Stimulated activated CD4-positive, alpha-beta T cell treated with anti-CD3 and anti-CD28 coated beads, TNF-alpha, amount 100 ng/mL, for 1 hour (primary cell): Measurements from ENCODE around the gene PAX2.
"Not testable (repeated sequence)": the region's sequence is repeated elsewhere in the genome, so short reads cannot be mapped to it uniquely, and the experiment has no call there.

Experiments used
- DNase-seq, 3 donors: peaks; one replicate each; pipeline ENCODE4 v3.0.0-alpha.2; 2020; ENCODE audit warnings: low read depth in 3 of 3, low spot score in 1 of 3

The PAX2 gene

DNA sequence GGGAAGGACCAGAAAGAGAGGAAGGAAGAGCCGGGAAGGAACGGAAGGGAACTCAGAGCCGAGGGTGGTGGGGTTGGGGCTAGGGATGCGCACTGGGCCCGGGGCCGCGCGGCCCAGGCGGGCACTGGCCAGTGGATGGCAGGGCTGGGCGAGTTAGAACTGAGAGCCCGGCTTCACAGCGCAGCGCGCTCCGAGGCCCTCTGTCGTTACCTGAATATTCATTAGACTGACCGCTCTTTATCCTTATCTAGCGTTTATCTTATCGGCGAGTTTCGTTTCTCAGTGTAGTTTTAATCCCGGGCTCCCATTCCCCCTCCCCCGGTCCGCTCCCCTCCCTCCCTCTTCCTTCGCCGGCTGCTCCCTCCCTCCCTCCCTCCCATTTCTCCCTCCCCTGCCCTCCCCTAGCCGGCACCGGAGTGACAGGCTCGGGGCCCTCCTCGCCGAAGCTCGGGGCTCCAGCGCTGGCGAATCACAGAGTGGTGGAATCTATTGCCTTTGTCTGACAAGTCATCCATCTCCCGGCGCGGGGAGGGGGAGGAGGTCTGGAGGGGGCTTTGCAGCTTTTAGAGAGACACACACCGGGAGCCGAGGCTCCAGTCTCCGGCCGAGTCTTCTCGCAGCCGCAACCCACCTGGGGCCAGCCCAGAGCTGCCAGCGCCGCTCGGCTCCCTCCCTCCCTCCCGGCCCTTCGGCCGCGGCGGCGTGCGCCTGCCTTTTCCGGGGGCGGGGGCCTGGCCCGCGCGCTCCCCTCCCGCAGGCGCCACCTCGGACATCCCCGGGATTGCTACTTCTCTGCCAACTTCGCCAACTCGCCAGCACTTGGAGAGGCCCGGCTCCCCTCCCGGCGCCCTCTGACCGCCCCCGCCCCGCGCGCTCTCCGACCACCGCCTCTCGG lies at the start of gene PAX2:
PAX2 (plus strand) TSS at position 596 of the 895 bp plus-strand sequence. CDS start 679 bp downstream, outside the sequence.
- no peak for DNase-seq

DNA sequence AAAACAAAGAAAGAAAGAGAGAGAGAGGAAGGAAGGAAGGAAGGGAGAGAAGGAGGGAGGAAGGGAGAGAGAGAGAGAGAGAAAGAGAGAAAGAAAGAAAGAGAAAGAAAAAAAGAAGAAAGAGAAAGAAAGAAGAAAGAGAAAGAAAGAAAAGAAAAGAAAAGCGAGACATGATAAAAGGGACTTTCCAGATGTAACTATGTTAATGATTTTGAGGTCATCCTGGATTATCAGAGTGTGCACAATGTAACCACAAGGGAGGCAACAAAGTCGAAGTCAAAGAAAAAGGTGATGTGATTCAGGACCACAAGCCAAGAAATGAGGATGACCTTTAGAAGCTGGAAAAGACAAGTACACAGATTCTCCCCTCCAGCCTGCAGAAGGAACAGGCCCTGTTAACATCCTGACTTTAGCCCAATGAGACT lies 48.9 kb upstream of the PAX2 start:
- DNase-seq = no peak

DNA sequence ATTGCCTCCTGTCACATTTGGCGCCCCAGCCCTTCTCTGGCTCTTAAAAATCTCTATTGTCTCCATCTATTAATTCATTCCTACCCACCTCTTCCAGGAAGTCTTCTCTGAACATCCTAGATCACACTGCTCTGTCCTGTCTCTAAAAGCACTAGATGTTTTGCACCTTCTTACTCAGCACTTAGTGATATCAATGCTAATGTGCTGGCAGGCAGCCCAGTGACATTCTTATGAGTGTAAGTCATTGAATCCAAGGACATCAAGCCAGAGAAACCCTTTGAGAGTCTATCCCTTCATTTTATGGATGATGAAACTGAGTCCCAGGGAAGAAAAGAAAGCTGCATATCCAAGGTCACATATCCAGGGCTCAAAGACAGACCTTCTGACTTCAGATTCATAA lies 48.3 kb upstream of the PAX2 start:
- DNase-seq = no peak

DNA sequence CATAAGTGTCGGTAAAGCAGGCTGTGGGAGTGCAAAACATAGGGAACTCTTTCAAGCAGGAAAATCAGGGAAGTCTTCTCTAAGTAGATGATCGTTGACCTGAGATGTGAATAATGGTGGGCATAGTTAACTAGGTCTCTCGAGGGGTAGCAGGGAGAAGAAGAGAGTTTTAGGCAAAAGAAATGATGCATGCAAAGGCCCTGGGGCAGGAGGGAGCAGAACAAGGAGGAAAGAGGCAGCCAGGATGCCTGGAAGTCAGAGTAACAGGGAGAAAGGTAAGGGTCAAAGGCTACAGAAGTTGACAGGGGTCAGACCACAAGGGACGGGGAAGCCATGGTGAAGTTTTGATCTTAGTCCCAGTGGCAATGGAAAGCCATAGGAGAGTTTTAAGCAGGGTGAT lies 47.8 kb upstream of the PAX2 start:
- DNase-seq = no peak

DNA sequence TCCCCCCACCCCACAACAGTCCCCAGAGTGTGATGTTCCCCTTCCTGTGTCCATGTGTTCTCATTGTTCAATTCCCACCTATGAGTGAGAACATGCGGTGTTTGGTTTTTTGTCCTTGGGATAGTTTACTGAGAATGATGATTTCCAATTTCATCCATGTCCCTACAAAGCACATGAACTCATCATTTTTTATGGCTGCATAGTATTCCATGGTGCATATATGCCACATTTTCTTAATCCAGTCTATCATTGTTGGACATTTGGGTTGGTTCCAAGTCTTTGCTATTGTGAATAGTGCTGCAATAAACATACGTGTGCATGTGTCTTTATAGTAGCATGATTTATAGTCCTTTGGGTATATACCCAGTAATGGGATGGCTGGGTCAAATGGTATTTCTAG lies 43.7 kb upstream of the PAX2 start:
- not testable (repeated sequence) for DNase-seq

DNA sequence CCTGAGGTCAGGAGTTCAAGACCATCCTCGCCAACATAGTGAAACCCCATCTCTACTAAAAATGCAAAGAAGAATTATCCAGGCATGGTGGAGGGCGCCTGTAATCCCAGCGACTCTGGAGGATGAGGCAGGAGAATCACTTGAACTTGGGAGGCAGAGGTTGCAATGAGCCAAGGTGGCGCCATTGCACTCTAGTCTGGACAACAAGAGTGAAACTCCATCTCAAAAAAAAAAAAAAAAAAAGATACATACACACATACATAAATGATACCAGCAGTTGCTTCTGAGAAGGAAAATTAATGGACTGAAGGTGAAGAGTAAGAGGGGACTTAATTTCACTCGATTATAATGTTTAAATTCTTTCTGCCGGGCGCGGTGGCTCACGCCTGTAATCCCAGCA lies 40.2 kb upstream of the PAX2 start:
- no peak for DNase-seq

DNA sequence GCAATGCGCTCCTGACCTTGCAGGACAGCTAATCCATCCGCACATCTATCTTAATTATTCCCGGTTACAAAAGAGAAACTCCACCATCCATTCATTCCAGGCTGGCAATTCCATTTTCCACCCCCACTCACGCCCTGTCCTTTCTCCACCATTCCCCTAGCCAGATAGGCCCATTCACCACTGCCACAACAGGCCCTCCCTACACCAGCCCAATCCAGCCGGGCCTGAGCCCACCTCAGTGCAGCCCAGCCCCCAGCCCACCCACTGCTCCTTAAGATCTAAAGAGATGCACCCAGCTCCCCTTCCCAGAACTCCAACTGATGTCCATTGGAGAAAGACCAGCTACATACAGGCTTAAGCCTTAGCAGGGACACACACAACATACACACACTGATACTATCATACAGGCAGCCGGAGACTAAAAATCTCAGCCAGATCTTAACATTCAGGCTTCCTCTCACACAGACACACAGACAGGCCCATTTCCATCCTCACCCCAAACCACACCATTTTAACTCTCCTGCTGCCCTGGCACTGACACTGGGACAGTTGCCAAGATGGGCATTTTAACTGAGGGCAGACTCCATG lies 38.0 kb upstream of the PAX2 start:
- DNase-seq = no peak

DNA sequence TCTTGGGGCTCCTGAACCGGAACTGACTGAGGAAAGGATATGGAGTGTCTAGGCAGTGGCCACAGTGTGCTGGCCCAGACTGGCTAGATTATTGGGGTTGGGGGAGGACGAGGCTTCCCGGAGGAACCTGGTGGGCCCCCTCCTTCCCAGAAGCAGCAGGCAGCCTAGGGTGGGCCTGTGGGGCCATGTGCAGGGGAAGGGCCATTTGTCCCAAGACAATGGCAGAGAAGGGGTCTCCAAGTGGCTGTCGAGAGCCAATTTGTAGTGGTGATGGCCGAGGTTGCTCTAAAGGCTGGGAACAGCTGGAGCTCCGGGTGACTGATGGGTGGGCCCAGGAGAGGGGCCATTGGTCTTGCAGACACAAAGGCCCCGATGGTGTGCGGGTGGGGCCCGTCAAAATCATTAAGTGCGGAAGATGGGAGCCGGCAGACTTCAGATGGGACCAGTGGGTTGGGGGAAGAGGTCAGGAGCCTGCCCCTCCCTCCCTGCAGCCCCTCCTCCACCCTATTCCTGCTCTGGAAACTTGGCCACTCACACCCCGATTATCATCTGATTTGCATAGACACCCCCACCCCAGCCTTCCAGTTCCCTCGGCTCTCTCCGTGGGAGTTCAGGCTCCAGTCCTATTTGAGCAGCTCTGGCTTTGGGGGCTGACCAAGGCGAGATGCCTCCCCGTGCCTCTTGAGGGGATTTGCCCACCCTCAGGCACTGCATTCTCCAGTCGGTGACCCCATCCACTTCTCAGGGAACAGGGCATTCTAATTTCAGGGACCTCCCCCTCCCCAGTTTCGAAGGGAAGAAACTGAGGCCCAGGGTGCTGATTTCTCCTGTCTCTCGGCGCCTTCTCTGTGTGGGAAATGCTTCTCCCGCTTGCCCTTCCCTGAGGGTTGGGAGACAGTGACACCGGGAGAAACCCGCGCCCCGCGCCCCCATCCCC lies 36.0 kb upstream of the PAX2 start:
- DNase-seq = no peak

DNA sequence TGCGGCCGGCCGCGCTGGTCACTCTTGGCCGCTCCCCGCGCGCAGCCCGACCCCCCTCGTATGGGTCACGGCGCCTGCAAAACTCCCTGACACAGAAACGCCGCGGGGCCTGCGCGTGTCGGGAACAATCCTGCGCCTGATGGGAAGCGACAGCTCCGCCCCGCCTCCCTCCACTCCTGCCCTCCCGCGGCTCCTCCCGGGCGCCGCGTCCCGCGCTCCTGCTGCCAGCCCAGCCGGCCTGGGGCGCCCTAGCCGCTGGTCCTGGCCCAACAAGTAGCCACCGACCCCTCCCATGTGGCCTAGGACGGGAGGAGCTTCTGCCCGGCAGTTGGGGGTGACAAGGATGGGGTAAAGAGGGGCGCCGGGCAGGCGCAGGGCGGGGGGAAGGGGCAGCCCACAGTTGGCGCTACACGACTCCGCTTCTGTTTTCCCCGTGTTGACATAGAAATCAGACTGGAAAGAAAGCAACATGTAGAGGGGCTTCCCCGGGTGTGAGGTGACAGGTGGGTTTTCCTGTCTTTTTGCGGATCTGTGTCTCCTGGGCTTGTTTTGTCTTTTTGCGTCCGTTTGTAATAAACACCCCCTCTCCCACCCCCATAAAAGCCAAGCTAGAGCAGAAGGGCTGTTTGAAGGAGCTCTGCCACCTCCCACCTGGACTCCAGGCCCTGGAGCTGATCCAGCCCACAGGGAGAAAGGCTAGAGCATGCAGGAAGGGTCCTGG lies 35.1 kb upstream of the PAX2 start:
- DNase-seq = no peak

DNA sequence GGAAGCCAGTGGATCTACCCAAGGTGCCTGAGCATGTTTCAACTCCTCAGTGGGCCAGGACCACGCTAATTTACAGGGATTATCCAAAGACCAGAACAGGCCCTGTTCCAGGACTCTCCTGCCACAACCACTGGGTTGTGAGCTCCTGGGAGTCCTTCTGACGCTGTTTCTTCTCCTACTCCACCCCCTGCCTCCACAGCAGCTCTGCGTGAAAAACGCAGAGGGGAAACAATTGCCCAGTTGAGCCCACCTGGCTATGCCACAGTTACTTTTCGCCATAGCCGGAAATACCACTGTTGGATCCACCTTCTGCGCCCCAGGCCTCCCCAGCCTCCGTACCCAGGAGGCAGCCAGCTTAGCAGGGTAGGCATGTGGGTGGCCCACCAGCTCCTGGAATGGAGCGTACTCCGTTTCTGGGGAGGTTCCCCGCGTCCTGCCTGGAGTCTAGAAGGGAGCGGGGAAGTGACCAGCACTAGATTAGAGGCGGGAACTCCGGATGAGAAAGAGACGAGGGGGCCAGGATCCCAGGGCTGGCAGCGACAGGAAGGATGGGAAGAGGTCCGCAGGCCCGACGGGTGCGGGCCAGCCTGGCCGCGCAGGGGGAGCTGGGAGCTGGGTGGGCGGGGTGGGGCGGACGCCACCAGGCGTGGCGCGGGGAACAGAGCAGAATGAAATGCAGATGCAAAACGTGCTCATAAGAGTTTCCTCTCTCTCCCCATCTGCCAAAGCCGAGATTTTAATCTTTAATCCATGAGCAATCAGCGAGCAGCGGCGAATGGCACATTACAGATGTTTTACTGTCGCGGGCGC lies 32.1 kb upstream of the PAX2 start:
- DNase-seq = no peak

DNA sequence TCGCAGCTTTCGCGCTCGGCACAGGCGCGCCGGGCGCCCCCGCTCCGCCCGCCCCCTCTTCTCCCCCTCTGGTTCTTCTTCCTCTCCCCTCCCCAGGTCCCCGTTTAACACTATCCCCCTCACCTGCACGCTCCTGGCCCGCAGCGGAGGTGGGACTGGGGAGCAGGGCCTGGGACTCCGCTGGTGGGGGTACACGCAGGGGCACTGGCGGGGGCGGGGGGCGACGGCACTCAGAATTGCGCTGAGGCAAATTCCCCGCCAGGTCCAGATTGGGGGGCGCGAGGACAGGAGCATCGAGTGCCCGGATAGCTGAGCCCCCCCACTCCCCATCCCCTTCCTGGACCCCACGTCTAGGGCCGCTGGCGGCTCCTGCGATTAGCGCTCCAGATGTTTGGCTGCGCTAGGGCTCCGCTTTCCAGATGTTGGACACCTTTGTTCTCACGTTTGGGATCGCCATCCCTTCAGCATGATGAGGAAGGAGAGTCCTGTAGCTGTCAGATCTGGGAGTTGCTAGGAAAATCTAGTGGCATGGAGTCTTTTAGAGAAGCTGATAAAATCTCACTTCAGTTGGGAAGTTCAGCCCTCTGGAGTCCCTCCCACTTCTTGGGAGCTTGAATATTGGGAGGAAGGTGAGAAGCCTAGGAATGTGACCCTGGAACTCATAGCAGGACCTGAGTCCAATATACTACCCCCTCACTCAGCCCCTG lies 31.4 kb upstream of the PAX2 start:
- no peak for DNase-seq

DNA sequence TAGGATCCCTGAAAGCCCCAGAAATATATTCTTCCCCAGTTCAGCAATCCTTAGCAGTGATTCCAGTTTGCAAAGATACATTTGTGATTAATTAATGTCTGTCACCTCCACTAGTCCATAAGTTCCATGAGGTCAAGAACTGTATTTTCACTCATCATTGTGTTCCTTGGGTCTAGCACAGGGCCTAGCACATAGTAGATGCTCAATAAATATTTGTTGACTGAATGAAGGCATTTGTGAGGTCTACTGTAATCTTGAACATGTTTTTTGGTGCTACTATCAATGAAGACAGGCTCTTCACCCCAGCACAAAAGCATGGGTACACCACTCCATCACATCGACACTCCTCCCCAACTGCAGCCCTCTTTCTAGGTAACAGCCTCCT lies 30.8 kb upstream of the PAX2 start:
- DNase-seq = no peak

DNA sequence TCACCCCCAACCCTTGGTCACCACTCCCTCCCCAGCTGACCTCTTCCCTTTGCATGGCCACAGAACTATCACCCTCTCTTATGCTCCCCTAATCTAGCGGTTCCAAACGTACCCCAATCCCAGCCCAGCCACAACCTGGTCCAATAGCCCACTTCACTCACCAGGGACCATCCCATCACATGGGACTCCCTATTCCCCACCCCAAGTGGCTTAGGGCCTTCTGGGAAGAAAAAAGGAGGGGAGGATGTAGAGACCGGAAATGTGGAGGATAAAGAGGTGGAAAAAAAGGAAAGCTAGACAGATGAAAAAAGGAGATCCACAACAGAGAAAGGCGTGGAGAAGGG lies 30.3 kb upstream of the PAX2 start:
- no peak for DNase-seq

DNA sequence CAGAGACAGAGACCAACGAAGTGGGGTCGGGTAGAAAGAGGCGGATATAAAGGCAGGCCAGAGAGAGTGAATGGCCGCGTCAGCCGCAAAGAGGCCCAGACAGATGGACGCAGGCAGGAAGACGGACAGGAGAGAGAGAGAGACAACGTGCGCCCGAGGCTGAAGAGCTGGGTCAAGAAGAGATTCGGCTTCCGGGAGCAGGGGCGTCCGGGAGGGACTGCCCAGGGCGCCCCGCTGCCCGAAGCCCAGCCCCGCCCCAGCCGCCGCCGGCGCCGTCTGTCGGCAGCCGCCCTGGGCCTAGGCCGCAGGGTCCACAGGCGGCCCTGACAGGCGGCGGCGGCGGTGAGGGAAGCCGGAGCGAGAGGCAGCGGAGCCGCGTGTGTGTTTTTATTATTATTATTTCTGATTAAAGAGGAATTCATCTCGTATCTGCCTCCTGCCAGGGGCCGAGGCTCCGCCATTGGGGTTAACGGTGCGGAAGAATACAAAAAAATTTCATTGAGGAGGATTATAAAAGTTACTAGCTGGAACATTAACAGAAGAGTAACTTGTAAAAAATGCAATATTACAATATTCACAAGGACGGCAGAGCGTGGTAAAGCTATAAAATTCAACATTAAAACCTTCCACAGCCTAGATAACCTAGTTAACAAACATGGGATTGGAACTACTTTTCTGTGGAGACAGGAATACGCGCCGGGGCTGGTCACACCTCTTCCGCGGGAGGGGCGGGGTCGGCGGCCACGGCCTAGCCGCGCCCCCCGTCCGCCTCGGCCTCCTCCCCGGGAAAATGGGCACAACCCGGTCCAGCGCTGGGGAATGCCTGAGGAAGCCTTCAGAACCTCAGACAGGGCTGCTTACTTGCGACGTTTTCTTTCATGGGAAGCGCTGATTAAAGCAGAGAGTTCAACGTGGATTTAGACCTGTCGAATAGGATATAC lies 29.7 kb upstream of the PAX2 start:
- no peak for DNase-seq

DNA sequence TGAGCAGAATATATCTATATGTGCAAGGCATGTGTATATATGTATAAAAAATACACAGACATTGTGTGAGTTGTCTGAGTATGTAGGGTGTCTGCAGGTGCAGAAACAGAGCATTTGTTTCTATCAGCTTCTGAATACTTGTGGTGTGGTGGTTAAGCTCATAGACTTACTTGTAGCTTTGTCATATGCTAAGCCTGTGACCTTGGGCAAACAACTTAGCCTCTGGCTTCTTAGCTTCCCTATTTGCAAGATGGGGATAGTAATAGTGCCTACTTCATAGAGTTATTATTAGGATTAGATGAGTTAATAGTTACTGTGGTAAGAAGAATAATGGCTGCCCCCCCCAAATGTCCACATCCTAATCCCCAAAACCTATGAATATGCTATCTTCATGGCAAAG lies 28.2 kb upstream of the PAX2 start:
- no peak for DNase-seq

DNA sequence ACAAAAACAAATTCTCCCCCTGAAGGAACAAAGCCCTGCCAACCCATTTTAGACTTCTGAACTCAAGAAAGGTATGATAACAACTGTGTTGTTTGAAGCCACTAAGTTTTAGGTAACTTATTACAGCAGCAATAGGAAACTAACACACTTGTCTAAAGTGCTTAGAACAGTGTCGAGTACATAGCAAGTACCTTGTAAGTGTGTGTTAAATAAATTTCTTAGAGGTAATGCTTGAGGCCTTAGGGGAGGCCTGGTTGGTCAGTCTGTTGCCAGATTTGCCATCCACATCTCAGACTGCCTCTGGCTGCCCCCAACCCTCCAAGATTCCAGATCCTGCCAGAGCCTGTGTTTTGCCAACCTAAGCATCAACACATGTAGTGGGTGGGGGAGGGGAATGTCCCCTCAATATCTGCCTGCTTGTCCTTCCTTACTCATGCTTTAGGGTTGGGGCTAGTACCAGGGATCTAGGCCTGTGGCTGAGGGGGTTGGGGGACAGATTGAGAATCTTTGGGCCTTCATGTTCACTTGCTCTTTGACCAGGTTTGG lies 27.1 kb upstream of the PAX2 start:
- no peak for DNase-seq

DNA sequence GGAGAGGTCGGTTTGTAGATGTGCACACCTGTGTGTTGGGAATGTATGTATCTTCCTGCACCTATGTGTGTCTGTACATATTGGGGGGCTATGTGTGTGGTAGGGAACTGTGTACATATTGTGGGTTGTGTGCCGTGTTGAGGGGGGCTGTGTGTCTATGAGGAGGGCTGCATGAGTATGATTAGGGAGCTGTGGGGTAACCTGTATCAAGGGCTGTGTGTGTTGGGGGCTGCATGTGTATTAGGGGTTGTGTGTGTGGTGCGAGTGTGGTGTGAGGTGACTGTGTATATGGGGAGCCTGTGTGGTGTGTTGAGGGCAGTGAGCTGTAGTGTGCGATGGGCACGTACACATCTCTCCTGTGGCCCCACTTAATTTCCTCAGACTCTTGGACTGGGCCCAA lies 22.2 kb upstream of the PAX2 start:
- no peak for DNase-seq

DNA sequence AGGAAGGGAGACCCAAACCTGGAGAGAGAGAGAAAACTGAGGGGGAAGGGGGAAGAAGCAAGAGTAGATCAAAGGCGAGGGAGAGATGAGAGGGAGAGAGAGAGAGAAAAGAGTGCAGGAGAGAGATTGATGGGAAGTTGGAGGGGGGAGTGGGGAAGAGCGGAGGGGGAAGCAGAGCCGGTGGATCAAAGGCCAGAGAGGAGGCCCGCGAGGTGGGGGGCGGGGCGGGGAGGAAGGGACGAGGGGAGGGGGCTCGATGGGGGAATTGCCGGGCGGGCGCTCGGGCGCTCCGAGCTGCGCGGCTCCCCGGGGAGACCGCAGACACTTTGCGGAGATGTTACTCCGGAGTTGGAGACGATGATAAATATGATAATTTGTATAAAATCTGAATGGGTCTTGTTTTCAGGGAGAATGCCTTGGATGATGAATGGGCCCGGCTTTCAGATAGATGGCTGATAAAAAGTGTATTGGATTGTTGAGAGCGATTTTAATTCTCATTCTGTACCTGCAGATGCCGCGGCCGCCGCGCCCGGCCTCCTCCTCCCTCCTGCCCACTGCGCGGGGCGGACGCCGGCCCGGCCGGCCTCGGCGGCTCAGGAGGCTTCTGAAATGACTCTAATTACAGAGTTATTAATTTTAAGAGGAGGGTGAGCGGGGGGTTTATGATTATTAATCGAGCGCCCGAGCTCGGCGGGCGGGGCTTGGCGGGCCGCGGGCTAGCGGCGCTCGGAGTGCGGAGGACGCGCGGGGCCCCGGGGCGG lies 21.4 kb upstream of the PAX2 start:
- no peak for DNase-seq
